Ishikawa (cell line): ENCODE measurements around the gene MRPS18B.

Experiments used
- CEBPB ChIP-seq: IDR thresholded peaks from 2 replicates; pipeline ENCODE4 v1.6.1; 2012
- CREB1 ChIP-seq: IDR thresholded peaks from 2 replicates; pipeline ENCODE4 v1.6.1; 2012; ENCODE audit warnings: low read depth
- EGR1 ChIP-seq: IDR thresholded peaks from 2 replicates; pipeline ENCODE4 v1.6.1; 2012
- EP300 ChIP-seq: IDR thresholded peaks from 2 replicates; pipeline ENCODE4 v1.6.1; 2012; ENCODE audit warnings: borderline replicate concordance
- FOXM1 ChIP-seq: IDR thresholded peaks from 2 replicates; pipeline ENCODE4 v1.6.1; 2012; ENCODE audit warnings: low read depth, borderline replicate concordance
- MAX ChIP-seq: IDR thresholded peaks from 2 replicates; pipeline ENCODE4 v1.6.1; 2012
- NFIC ChIP-seq: IDR thresholded peaks from 2 replicates; pipeline ENCODE4 v1.6.1; 2012
- RAD21 ChIP-seq: IDR thresholded peaks from 2 replicates; pipeline ENCODE4 v1.6.1; 2012; ENCODE audit warnings: low read depth
- REST ChIP-seq: IDR thresholded peaks from 2 replicates; pipeline ENCODE4 v1.6.1; 2012; ENCODE audit warnings: low read depth, mild to moderate bottlenecking
- TAF1 ChIP-seq: IDR thresholded peaks from 2 replicates; pipeline ENCODE4 v1.6.1; 2012; ENCODE audit warnings: low read depth, mild to moderate bottlenecking
- TCF12 ChIP-seq: IDR thresholded peaks from 2 replicates; pipeline ENCODE4 v1.6.1; 2012; ENCODE audit warnings: low read depth
- TEAD4 ChIP-seq: IDR thresholded peaks from 2 replicates; pipeline ENCODE4 v1.6.1; 2012
- USF1 ChIP-seq: IDR thresholded peaks from 2 replicates; pipeline ENCODE4 v1.6.1; 2012
- YY1 ChIP-seq: IDR thresholded peaks from 2 replicates; pipeline ENCODE4 v1.6.1; 2012; ENCODE audit warnings: low read depth
- ZBTB7A ChIP-seq: IDR thresholded peaks from 2 replicates; pipeline ENCODE4 v1.6.1; 2012; ENCODE audit warnings: low read depth

Gene MRPS18B

GRCh38 chr6:30572148-30572547, 45.5 kb upstream of the MRPS18B start:
- TF ChIP-seq REST (no peak), EP300 (no peak), ZBTB7A (no peak), TEAD4 (no peak)

GRCh38 chr6:30573113-30573512, 44.5 kb upstream of the MRPS18B start:
- TF ChIP-seq EGR1: no peak
- no peak for TF ChIP-seq RAD21
- no peak for TF ChIP-seq YY1
- no peak for TF ChIP-seq REST
- no peak for TF ChIP-seq TAF1
- no peak for TF ChIP-seq TCF12
- TF ChIP-seq NFIC: no peak
- TF ChIP-seq CEBPB: no peak
- TF ChIP-seq ZBTB7A: no peak
- TF ChIP-seq USF1: no peak
- no peak for TF ChIP-seq FOXM1
- TF ChIP-seq TEAD4: no peak
- TF ChIP-seq EP300: no peak
- TF ChIP-seq CREB1: no peak
- no peak for TF ChIP-seq MAX

GRCh38 chr6:30578051-30578450, 39.6 kb upstream of the MRPS18B start:
- TF ChIP-seq RAD21 (no peak), REST (no peak), YY1 (no peak), CEBPB (no peak), FOXM1 (no peak), EGR1 (no peak), CREB1 (no peak), ZBTB7A (no peak), NFIC (no peak), EP300 (no peak), MAX (no peak), TEAD4 (no peak)

- TF ChIP-seq ZBTB7A: no peak
Observed at GRCh38 chr6:30583921-30584320, 33.7 kb upstream of the MRPS18B start.

GRCh38 chr6:30589754-30590358, 27.8 kb upstream of the MRPS18B start:
- TF ChIP-seq EP300: no peak
- no peak for TF ChIP-seq ZBTB7A
- TF ChIP-seq REST: no peak
- TF ChIP-seq CEBPB: no peak
- TF ChIP-seq RAD21: no peak
- no peak for TF ChIP-seq TCF12
- no peak for TF ChIP-seq FOXM1
- no peak for TF ChIP-seq USF1
- TF ChIP-seq TAF1: no peak
- TF ChIP-seq MAX: no peak
- no peak for TF ChIP-seq CREB1
- no peak for TF ChIP-seq YY1
- TF ChIP-seq EGR1: no peak
- no peak for TF ChIP-seq TEAD4
- TF ChIP-seq NFIC: no peak
